ENCODE data around the gene OR13H1.
"Not testable (repeated sequence)": the region's sequence is repeated elsewhere in the genome, so short reads cannot be mapped to it uniquely, and the experiment has no call there.

OR13H1 gene, protein sequence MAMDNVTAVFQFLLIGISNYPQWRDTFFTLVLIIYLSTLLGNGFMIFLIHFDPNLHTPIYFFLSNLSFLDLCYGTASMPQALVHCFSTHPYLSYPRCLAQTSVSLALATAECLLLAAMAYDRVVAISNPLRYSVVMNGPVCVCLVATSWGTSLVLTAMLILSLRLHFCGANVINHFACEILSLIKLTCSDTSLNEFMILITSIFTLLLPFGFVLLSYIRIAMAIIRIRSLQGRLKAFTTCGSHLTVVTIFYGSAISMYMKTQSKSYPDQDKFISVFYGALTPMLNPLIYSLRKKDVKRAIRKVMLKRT

DNA sequence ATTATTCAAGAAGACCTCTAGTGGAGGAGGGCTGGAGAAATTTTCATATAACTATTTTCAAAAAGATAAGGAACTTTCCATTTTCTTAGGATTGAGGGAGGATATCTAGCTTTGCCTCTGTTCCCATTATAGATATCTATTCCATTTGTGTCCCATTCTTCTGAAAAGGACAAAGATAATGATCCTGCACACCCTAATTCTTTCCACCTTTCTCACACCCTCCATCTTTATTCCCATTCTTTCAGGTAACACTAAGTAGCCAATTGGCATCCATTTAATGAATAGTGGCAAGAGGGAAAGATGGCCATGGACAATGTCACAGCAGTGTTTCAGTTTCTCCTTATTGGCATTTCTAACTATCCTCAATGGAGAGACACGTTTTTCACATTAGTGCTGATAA lies at the start of gene OR13H1:
OR13H1 (plus strand) TSS at position 301 of the 400 bp plus-strand sequence; CDS start at position 301, 0 bp downstream.
- DNase-seq, result no peak

DNA sequence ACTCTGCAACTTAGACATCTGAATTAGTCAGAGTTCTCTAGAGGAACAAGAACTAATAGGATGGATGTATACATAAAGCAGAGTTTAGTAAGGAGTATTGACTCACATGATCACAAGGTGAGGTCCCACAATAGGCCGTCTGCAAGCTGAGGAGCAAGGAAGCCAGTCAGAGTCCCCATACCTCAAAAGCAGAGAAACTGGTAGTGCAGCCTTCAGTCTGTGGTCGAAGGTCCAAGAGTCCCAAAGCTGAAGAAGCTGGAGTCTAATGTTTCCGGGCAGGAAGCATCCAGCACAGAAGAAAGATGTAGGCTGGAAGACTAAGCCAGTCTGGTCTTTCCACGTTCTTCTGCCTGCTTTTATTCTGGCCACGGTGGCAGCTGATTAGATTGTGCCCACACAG lies 42.3 kb upstream of the OR13H1 start:
- DNase-seq, result not testable (repeated sequence)

DNA sequence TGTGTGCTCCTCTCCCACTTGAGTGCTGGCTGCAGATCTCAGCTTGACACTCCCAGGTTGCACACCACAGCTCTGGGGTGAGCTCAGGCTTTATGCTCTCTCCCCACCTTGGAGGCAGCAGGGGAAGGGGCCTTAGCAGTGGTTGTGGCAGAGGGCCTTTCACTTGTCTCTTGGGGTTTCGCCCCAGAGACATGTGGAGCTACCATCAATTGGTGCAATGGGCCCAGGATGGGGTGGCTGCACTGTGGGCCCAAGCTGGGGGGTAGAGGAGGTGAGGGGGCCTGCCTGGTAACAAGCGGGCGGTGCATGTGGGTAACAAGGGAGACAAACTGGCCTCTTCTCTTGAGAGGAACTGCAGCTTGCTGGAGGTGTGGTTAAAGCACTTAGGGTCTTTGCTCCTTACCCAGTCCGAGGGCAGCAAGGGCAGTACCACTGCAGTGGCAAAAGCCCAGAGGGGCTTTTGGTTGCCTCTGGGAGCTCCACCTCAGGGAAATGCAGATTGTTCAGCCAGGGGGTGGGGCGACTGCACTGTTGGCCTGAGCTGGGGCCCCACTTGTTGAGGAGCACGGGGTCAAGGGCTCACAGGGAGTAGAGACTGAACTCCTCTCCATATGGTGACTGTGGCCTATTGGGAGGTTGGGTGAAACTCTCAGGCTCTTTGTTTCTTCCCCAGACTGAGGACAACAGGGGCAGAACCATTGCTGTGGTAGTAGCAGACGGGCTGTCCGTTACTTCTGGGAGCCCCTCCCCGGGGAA lies 30.5 kb upstream of the OR13H1 start:
- no peak for DNase-seq

DNA sequence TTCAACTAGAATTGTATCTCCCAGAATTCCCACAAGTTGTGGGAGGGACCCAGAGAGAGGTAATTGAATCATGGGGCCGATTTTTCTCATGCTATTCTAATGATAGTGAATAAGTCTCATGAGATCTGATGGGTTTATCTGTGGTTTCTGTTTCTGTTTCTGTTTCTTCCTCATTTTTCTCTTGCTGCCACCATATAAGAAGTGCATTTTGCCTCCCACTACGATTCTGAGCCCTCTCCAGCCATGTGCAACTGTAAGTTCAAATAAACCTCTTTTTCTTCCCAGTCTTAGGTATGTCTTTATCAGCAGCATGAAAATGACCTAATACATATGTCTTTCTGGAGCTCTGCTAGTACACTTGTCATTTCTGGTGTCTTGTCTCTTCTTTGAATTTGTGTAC lies 22.1 kb upstream of the OR13H1 start:
- no peak for DNase-seq

DNA sequence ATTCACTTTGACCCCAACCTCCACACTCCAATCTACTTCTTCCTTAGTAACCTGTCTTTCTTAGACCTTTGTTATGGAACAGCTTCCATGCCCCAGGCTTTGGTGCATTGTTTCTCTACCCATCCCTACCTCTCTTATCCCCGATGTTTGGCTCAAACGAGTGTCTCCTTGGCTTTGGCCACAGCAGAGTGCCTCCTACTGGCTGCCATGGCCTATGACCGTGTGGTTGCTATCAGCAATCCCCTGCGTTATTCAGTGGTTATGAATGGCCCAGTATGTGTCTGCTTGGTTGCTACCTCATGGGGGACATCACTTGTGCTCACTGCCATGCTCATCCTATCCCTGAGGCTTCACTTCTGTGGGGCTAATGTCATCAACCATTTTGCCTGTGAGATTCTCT lies 344 bp downstream of the OR13H1 start:
- DNase-seq, result no peak

DNA sequence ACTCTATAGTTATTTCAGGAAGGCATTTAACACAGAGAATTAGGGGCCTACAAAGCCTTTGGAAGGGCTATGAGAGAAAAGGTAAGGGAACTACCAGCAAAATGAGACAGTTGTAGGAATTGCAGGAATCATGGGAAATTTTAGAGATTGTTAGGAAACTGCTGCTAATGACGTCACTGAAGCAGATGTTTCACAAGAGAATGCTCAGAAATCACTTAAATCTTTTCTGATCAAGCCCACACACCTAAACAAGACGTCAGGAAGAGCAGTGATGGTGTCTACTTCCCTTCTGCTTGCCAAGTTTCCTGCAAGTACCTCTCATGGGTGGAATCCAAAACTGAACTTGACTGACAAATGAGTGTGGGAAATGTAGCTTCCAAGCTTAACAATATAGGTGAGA lies 5.1 kb downstream of the OR13H1 start:
- DNase-seq, result no peak

DNA sequence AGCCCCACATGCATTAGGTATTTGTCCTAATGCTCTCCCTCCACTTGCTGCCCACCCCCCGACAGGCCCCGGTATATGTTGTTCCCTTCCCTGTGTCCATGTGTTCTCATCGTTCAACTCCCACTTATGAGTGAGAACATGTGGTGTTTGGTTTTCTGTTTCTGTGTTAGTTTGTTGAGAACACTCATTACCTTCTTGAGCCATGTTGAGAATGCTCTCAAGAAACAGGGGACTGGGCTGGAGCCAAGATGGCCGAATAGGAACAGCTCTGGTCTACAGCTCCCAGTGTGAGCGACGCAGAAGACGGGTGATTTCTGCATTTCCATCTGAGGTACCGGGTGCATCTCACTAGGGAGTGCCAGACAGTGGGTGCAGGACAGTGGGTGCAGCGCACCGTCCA lies 8.6 kb downstream of the OR13H1 start:
- DNase-seq, result not testable (repeated sequence)

DNA sequence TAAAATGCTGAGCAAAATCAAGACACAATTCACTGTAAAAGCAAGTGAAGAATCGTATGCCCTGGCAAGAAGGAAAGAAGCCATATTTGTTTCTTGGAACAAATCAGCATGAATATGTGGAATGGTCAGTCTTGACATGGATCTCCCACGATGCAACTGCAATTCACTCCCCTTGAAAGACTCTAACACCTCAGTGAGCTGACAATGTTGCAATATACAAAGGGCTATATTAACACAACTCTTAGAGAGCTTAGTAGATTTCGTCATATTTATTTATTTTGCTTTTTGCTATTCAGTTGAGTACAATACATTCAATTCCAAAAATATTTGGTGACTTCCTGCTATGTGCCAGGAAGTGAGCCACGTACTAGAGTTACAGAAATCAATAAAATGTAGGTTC lies 14.7 kb downstream of the OR13H1 start:
- DNase-seq, result no peak

DNA sequence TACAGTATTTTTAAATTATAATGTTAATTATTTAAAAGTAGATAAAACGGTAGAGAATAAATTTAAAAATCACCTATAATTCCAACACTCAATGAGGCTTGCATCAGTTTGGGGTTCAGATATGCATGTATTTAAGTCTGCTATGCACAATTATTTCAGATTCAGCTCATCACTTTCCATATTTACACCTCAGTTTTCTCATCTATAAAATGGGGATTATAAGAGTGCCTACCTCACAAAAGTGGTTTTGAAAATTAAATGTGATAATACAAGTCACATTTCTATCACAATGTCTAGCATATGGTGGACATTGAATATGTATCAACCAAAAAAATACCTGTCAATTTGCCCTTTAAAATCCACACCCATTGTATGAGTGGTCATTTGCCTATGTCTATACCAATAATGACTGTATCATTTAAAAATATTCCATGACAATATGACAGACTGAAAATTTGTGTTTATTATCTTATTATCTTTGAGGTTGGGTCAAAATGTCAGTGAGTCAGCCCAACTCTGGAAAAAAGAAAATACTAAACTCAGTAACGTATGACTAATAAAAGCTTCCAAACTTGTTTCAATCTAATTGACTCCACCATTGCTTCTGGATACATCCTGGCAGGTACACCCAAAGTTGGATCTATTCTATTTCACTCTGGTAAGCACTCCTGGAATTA lies 20.8 kb downstream of the OR13H1 start:
- no peak for DNase-seq

DNA sequence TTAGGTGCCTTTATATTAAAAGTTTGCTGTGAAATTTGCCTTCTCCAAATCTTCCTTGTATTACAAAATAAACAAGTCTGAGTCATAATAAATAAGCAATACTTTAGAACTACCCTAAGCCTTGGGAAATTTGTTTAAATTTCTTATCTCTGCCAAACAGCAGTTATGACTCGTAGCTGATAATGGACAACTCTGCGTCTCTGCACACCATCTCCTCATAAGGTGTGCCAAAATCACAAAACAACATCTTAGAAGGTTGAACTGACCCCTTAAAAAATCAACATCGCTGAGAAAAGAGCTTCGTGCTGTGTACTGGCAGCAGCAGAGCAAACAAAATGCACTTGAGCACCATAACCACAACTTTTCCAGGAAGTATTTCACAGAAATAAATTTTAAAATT lies 22.0 kb downstream of the OR13H1 start:
- DNase-seq, result no peak

DNA sequence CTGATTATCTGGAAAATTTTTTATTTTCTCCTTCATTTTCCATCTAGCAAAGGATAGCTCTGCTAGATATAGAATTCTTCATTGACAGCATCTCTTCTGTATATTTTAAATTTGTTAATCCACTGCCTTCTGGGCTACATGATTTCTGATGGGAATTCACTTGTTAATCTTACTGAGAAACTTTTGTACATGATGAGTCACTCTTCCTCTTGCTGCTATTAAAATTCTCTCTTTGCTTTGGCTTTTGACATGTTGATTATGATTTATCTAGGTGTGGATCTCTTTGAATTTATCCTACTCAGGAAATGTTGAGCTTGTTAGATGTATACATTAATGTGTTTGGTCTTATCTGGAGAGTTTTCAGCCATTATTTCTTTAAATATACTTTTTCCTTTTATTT lies 27.5 kb downstream of the OR13H1 start:
- no peak for DNase-seq

DNA sequence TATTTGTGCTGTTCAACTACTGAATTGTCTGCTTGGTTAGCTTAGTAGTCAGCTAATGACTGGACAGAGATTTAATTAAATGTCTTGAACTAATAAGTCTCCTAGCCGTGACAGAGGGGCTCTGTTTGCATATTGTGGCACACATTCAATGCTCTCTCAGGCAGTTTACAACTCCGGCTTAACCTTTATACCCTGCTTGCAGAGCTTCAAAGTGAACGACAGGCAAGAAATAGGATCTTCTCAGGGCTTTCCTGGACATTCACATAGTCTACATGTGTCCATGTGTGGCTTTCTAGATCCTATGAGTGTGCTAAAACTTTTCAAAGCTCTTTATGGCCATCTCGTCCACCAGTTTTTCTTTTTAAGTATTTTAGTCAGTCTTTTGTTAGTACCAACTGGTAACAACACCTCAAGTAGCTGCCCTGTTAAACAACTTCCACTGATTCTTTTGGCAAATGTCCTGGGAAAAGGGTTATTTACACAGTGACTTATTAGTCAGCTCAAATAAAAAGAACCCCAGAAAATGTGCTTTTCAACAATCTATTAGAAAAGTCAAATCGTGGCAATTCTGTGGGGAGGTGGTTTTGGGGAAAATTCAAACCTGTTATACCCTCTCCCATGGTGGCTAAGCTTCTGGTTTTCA lies 28.6 kb downstream of the OR13H1 start:
- DNase-seq, result no peak

DNA sequence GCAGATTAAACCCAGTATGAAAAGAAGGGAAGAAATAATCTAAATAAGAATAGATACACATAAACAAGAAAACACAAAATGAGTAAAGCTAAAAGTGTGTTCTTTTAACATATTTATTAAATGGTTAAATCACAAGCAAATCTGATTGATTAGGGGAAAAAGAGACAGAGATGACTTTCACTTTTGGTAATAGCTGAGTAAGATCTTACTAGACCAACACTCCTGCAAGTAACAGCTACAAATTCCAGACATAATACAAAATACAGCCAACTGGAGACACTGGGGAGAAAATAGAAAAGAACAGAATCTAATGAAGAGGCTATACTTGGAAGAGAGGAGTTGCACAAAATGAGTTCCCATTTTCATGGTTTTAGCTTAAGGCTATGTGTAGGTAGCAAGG lies 33.5 kb downstream of the OR13H1 start:
- no peak for DNase-seq

DNA sequence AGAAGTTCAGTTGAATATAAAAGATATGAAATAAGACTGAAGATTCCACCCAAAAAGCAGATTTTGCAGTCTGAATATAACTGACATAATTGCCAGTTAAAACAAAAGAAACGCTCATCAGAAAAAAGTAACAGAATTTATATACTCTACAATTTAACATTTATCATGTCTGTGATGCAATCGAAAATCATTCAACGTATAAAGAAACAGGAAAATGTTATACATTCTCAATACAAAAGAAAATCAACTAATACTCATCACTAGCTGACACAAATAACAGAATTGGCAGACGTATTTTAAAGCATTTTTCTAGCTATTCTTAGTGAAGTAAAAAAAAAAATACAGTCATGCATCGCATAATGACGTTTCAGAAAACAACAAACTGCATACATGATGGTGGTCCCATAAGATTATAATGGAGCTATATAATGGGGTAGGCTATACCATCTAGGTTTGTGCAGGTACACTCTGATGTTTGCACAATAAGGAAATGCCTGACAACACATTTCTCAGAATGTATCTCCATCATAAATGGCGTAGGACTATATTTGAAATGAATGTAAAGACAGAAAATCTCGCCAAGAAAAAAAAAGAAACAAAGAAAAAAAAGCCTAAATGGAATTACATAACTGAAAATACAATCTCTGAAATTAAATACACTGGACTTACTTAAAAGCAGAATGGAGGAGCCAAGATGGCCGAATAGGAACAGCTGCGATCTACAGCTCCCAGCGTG lies 34.3 kb downstream of the OR13H1 start:
- no peak for DNase-seq

DNA sequence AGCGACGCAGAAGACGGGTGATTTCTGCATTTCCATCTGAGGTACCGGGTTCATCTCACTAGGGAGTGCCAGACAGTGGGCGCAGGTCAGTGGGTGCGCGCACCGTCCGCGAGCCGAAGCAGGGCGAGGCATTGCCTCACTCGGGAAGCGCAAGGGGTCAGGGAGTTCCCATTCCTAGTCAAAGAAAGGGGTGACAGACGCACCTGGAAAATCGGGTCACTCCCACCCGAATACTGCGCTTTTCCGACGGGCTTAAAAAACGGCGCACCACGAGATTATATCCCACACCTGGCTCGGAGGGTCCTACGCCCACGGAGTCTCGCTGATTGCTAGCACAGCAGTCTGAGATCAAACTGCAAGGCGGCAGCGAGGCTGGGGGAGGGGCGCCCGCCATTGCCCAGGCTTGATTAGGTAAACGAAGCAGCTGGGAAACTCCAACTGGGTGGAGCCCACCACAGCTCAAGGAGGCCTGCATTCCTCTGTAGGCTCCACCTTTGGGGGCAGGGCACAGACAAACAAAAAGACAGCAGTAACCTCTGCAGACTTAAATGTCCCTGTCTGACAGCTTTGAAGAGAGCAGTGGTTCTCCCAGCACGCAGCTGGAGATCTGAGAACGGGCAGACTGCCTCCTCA lies 35.0 kb downstream of the OR13H1 start:
- not testable (repeated sequence) for DNase-seq

DNA sequence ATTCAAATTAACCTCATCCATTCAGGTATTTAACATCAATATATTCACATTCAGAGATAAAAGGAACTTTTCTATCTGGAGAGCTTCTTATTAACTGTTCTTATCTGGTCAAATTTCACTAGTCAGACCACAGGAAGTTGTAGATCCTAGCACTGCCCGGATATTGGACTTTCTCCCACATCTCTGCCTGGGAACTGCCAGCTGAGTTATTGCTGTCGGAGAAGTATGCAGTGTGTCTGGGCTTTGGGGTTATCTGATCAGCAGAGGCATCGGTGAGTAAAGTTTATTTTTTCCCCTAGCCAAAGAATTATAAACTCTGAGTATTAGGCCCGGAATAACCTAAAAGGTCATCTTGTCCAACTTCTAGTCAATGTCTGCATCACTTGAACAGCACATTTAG lies 45.1 kb downstream of the OR13H1 start:
- DNase-seq, result no peak
